Panc1 (cell line): ENCODE measurements around the gene JPH3. TPM values are rescaled to one million over a fixed set of nuclear protein-coding genes. Genes with fewer than 3 reads are reported as not detected.

Experiments
- ATAC-seq: fragments of 200-7000 bp; cut with Tn5 transposase; 2 replicates; pipeline ENCODE4 v1.9.1; 2020; ENCODE audit warnings: mild to moderate bottlenecking, moderate library complexity
- BruUV-seq: library from RNA; stranded (reverse); fragments of 400-500 nt; replicated peaks from 2 replicates; lab custom pipeline; 2021; lab: Mats Ljungman, UMichigan
- CTCF ChIA-PET: fragments of 300-600 bp; sonication (Branson Sonifier 250); formaldehyde crosslinking; loops from one replicate; lab custom pipeline; 2022; ENCODE audit warnings: antibody characterized with exemption; lab: Charles Lee
- POLR2A ChIA-PET: fragments of 300-600 bp; sonication (Branson Sonifier 250); formaldehyde crosslinking; loops from one replicate; lab custom pipeline; 2022; ENCODE audit warnings: antibody characterized with exemption; lab: Charles Lee
- DNase-seq: peaks from one replicate; pipeline ENCODE4 v3.0.0-alpha.2; 2010; ENCODE audit warnings: low read depth, low spot score
- H3K27ac ChIP-seq: 2 replicates; pipeline ENCODE4 v1.5.1; 2011; ENCODE audit warnings: mild to moderate bottlenecking, low read length, inconsistent platforms
- H3K27me3 ChIP-seq: fragments of 200-500 bp; sonication (Bioruptor generic); 2 replicates; pipeline ENCODE4 v1.6.0; 2014; ENCODE audit warnings: low read length, inconsistent platforms; ENCODE audit not compliant: control insufficient read depth, insufficient read depth
- H3K36me3 ChIP-seq: fragments of 200-500 bp; sonication (Bioruptor generic); 2 replicates; pipeline ENCODE4 v1.5.1; 2014; ENCODE audit warnings: inconsistent platforms, mild to moderate bottlenecking, low read length, moderate library complexity; ENCODE audit not compliant: control insufficient read depth, insufficient read depth
- H3K4me1 ChIP-seq: 2 replicates; pipeline ENCODE4 v1.5.1; 2011; ENCODE audit warnings: inconsistent platforms, mild to moderate bottlenecking, low read length, moderate library complexity; ENCODE audit not compliant: control insufficient read depth, insufficient read depth
- H3K4me3 ChIP-seq, 2 experiments: 2 replicates each; pipeline ENCODE4 v1.5.1; 2011 to 2012; ENCODE audit warnings: low read depth in 2 of 2, low read length in 2 of 2, mild to moderate bottlenecking in 2 of 2, inconsistent platforms in 1 of 2, moderate library complexity in 1 of 2
- H3K9me3 ChIP-seq: fragments of 200-500 bp; sonication (Bioruptor generic); 2 replicates; pipeline ENCODE4 v1.5.1; 2014; ENCODE audit warnings: low read depth, mild to moderate bottlenecking, inconsistent platforms, low read length, moderate library complexity; ENCODE audit not compliant: control insufficient read depth, insufficient read depth
- CTCF ChIP-seq: fragments of 450-650 bp; IDR thresholded peaks from 2 replicates; pipeline ENCODE4 v1.5.1; 2017; ENCODE audit warnings: mild to moderate bottlenecking
- POLR2AphosphoS5 ChIP-seq: IDR thresholded peaks from 2 replicates; pipeline ENCODE4 v1.6.1; 2012; ENCODE audit warnings: mild to moderate bottlenecking, low read depth, low read length, moderate library complexity
- SIN3A ChIP-seq: IDR thresholded peaks from 2 replicates; pipeline ENCODE4 v1.6.1; 2012; ENCODE audit warnings: low read depth, mild to moderate bottlenecking, low read length, moderate library complexity, borderline replicate concordance; ENCODE audit not compliant: insufficient read depth
- TCF7L2 ChIP-seq: IDR thresholded peaks from 2 replicates; pipeline ENCODE4 v1.6.1; 2011; ENCODE audit warnings: mild to moderate bottlenecking, low read depth, low read length, inconsistent platforms
- in situ Hi-C: cut with HindIII; loops from 2 replicates; pipeline ENCODE4 v1.10.0; 2016; ENCODE audit warnings: low sequenced_read_pairs, low pct_unique_long_range_greater_than_20kb
- intact Hi-C: fragments of 100-400 bp; cut with micrococcal nuclease; formaldehyde crosslinking; loops from one replicate; pipeline ENCODE4 v1.10.0; 2022; ENCODE audit not compliant: unreplicated experiment
- total RNA-seq: library from RNA; stranded (reverse); gene quantifications from one replicate; pipeline ENCODE4 v1.2.1, GENCODE V29; 2021; ENCODE audit not compliant: unreplicated experiment
- TF ChIP-seq, protein P1 (sequence below), 2 experiments: IDR thresholded peaks; 2 replicates each; pipeline ENCODE4 v1.6.1; 2011 to 2012; ENCODE audit warnings: low read depth in 2 of 2, control low read depth in 1 of 2, low read length in 1 of 2, mild to moderate bottlenecking in 1 of 2, moderate library complexity in 1 of 2; ENCODE audit not compliant: insufficient read depth in 1 of 2

JPH3 gene
- total RNA-seq, 1 experiment from 2014 or later: 1.2 TPM

DNA sequence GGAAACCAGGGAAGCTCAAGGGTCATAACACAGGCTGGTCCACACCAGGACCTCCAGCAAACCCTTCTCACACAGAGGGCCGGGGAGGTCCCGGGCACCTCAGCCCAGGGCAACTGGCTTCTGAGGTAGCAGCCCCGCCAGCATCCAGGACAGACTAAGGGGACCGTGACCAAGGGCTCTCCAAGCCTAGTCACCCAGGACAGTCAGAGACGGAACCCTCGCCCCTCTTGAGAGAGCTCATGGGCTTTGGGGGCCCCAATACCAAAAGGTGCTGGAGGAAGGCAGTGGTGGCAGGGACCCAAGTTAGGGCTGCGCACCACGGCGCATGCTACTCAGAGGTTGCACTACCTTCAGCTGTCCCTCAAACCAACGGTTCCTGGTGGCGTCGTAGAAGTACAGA is 108.6 kb downstream of the JPH3 start:
- H3K9me3 ChIP-seq: no peaks in the 10 kb centered on the region
- TF ChIP-seq TCF7L2 (no peak), CTCF (no peak), POLR2AphosphoS5 (no peak), SIN3A (no peak)
- TF ChIP-seq, protein P1, sequence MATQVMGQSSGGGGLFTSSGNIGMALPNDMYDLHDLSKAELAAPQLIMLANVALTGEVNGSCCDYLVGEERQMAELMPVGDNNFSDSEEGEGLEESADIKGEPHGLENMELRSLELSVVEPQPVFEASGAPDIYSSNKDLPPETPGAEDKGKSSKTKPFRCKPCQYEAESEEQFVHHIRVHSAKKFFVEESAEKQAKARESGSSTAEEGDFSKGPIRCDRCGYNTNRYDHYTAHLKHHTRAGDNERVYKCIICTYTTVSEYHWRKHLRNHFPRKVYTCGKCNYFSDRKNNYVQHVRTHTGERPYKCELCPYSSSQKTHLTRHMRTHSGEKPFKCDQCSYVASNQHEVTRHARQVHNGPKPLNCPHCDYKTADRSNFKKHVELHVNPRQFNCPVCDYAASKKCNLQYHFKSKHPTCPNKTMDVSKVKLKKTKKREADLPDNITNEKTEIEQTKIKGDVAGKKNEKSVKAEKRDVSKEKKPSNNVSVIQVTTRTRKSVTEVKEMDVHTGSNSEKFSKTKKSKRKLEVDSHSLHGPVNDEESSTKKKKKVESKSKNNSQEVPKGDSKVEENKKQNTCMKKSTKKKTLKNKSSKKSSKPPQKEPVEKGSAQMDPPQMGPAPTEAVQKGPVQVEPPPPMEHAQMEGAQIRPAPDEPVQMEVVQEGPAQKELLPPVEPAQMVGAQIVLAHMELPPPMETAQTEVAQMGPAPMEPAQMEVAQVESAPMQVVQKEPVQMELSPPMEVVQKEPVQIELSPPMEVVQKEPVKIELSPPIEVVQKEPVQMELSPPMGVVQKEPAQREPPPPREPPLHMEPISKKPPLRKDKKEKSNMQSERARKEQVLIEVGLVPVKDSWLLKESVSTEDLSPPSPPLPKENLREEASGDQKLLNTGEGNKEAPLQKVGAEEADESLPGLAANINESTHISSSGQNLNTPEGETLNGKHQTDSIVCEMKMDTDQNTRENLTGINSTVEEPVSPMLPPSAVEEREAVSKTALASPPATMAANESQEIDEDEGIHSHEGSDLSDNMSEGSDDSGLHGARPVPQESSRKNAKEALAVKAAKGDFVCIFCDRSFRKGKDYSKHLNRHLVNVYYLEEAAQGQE (IDR thresholded peaks at IDR 0.05; ENCODE audit: insufficient read depth in 1 of 2, low read depth in 2 of 2, low read length in 1 of 2): no peak
- ATAC-seq (no peak), DNase-seq (no peak)
- ChIA-PET CTCF (no interaction called here), POLR2A (no interaction called here)
- no peaks in the 10 kb centered on the region for H3K4me1 ChIP-seq
- intact Hi-C loops (no loop called here), in situ Hi-C loops (no loop called here)
- H3K36me3 ChIP-seq: no peaks in the 10 kb centered on the region
- H3K27me3 ChIP-seq: no peaks in the 10 kb centered on the region
- no peak overlapping the region for H3K27ac ChIP-seq
- no TSS peak for BruUV-seq
- H3K4me3 ChIP-seq: no peak overlapping the region

DNA sequence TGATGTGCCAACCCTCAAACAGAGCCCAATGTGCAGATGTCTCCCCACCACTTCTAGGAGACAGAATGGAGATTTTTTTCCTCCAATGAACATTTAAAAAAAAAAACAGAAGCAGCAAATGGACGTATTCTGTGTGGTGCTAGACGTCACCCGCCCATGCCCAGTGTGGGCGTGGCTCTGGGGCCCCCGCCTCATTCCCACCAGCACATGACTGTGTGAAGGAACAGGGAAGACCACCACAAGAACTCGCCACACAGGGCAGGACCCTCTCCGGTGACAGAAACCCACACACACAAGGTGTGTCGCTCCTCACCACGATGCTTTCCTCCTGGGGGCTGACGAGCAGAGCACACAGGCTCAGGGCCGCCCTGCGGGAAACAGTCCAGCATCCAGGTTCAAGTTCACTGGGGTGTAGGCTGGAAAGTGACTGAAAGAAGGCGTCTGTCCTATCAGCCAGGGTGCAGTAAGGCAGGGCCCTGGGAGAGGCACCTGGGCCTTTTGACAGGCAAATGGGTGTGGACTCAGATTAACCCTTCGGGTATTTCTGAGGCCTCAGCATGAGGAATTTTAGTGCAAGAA is 110.0 kb downstream of the JPH3 start:
- ChIA-PET POLR2A (no interaction called here), CTCF (no interaction called here)
- TF ChIP-seq POLR2AphosphoS5: no peak
- TF ChIP-seq TCF7L2: no peak
- TF ChIP-seq SIN3A: no peak
- no peak for TF ChIP-seq CTCF
- TF ChIP-seq, protein P1 (IDR thresholded peaks at IDR 0.05; ENCODE audit: insufficient read depth in 1 of 2, low read depth in 2 of 2, low read length in 1 of 2): no peak
- H3K4me3 ChIP-seq: no peak overlapping the region
- DNase-seq (no peak), ATAC-seq (no peak)
- no peaks in the 10 kb centered on the region for H3K36me3 ChIP-seq
- no peaks in the 10 kb centered on the region for H3K4me1 ChIP-seq
- in situ Hi-C loops: no loop called here
- intact Hi-C loops: no loop called here
- BruUV-seq: no TSS peak
- H3K27me3 ChIP-seq: no peaks in the 10 kb centered on the region
- no peak overlapping the region for H3K27ac ChIP-seq
- no peaks in the 10 kb centered on the region for H3K9me3 ChIP-seq
